Vagina (tissue), 2 donors: ENCODE measurements around the gene CYB5R3.

ENCODE experiments used
- CTCF ChIP-seq, 3 experiments: fragments of 450-650 bp in 2 of 3; fragments of 200-600 bp in 1 of 3; sonication (generic) in 1 of 3; IDR thresholded peaks; one replicate each; pipeline ENCODE4 v1.5.1; 2017 to 2019; ENCODE audit warnings: antibody characterized with exemption in 3 of 3, mild to moderate bottlenecking in 2 of 3, moderate library complexity in 2 of 3
- POLR2A ChIP-seq, 2 donors: fragments of 450-650 bp; IDR thresholded peaks; one replicate each; pipeline ENCODE4 v1.6.1; 2017; ENCODE audit warnings: antibody characterized with exemption in 2 of 2, mild to moderate bottlenecking in 2 of 2, moderate library complexity in 2 of 2
- POLR2AphosphoS5 ChIP-seq, 2 donors: sonication (generic); formaldehyde crosslinking; IDR thresholded peaks; one replicate each; pipeline ENCODE4 v1.9.0; 2017; ENCODE audit warnings: antibody characterized with exemption in 2 of 2, mild to moderate bottlenecking in 2 of 2, low read depth in 1 of 2; ENCODE audit not compliant: insufficient read depth in 1 of 2

GRCh38 chr22:42611051-42611450 lies 38.1 kb downstream of the CYB5R3 start:
- TF ChIP-seq CTCF (IDR thresholded peaks at IDR 0.05) (no peak), POLR2A (IDR thresholded peaks at IDR 0.05) (no peak), POLR2AphosphoS5 (IDR thresholded peaks at IDR 0.05; ENCODE audit: insufficient read depth in 1 of 2, low read depth in 1 of 2) (no peak)
